Ureter (tissue), 1 donor: Measurements from ENCODE around the gene HOXB3. TPM values are rescaled to one million over a fixed set of nuclear protein-coding genes. Genes with fewer than 3 reads are reported as not detected.

Experiments
- DNase-seq: peaks from one replicate; pipeline ENCODE4 v3.0.0-alpha.2; 2020; ENCODE audit warnings: low spot score
- total RNA-seq: library from RNA; stranded (reverse); gene quantifications from one replicate; pipeline ENCODE4 v1.2.4, GENCODE V29; 2023
- donor health status: DM: yes; HTN: yes; CAD: no.

The HOXB3 gene
- total RNA-seq, 1 donor from 2014 or later: 179 TPM

- no peak for DNase-seq
Measured at GRCh38 chr17:48569674-48570324, 20.2 kb downstream of the HOXB3 start.

GRCh38 chr17:48569240-48569582 is 20.8 kb downstream of the HOXB3 start:
- no peak for DNase-seq

GRCh38 chr17:48568499-48569239 is 21.4 kb downstream of the HOXB3 start:
- no peak for DNase-seq

DNA sequence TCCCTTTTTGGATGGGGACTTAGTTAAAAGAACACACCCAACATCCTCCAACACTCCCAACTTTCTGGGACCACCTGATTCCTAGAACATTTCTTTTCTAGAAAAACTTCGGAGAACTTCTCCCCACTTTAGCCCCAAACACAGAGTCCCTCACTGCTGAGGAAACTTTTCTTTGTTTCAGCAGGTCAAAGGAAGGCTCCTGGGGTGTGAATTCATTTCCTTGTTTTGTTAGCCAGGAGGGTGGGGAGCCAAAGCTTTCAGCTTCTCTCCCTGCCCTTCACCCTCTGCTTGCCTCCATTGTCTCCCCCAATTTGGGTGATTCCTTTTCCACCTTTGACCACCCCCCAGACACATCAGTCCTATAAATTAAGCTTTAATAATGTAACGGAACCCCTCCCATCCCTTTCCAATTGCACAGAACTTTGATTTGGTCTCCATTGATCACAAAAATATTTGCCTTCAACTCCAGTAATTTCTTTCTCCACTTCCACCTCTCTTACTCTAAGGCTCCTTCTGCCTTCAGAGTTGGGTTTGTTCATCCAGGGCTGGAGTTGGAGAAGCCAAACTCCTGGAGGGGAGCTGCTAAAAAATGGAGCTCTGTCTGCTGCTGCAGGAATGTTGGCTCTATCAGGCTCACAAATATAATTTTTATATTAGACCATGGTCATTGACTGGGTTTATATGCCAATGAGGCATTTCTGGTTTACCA is 22.2 kb downstream of the HOXB3 start:
- DNase-seq: no peak

GRCh38 chr17:48567209-48567608 is 22.8 kb downstream of the HOXB3 start:
- DNase-seq: no peak

DNA sequence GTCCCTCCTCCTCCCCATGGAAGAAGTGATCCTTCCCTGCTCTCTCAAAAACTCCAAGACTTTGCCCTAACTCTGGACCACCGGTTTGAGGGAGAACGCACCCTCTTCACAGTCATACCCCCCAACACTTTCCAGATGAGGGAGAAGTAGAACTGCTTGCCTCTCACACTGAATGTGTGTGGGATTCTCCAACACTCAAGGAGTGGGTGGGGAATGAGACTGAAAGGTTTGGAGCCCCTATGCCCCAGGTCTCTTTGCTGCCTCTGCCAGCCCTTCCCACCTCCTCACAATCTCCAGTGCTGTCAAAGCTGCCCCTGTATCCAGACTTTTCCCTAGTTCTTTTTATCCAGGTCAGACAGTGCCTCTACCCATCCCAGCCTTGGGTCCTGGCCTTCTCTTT is 23.3 kb downstream of the HOXB3 start:
- no peak for DNase-seq

GRCh38 chr17:48565925-48566710 is 23.9 kb downstream of the HOXB3 start:
- no peak for DNase-seq

DNA sequence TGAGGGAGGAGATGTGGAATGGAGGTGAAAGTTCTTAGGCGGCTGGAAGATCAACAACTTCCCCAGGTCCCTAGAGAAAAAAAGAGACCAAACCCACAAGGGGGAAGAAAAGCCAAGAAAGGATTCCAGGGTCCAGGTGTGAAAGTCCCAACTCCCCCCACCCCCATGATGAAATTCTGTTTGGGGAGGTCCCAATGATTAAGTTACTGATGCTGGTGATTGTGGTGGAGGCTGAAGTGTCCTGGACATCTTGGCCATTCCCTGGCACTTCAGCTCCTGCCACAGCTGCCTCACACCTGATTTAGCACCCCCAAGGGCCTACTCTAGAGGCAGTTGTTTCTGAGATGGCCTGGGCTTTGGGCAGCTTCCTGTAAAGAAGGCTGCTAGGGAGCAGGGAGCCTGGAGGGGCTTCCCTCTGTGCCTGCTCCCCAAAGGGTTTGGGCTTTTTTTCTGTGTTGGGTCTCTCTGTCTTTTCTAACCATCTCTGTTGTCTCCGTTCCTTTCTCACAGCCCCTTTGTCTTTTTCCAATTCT is 25.0 kb downstream of the HOXB3 start:
- no peak for DNase-seq

DNA sequence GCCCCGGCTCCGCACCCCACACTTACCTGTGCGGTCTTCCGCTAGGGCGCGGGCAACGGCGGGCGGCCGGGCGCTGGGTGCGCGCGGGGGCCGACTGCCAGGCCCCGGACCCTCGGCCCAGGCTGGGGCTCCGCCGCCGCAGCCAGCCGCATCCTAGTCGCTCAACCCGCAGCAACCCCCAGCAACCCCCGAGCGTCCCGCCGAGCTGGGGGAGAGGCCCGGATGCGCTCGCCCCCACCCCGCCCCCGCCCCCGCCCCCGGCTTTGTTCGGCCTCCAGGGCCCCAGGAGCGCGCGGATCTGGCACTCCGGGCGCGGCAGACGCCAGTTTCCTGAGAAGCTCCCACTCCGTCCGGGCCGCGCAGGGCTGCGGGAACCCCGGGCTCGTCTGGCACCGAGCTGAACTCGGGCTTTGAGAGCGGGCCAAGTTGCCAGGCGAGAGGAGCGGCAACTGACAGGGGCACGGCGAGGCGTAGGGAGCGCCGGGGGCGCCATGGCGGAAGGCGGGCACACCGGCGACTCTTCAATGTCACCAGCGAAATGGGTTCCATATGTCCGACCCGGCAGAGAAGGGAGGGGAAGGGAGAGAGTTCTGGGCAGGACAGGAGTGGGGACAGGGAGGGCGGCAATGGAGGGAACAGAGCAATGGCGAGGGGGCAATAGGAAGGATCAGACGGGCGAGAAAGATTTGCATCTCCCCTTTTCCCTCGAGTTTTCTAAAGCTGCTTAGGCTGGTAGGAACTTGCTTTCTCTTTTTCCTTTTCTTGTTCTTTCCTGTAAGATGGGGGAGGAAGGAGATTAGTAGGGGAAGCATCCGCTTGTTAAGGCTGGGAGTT is 25.6 kb downstream of the HOXB3 start:
- no peak for DNase-seq

- no peak for DNase-seq
Measured at GRCh38 chr17:48563867-48564187, 26.2 kb downstream of the HOXB3 start.

DNA sequence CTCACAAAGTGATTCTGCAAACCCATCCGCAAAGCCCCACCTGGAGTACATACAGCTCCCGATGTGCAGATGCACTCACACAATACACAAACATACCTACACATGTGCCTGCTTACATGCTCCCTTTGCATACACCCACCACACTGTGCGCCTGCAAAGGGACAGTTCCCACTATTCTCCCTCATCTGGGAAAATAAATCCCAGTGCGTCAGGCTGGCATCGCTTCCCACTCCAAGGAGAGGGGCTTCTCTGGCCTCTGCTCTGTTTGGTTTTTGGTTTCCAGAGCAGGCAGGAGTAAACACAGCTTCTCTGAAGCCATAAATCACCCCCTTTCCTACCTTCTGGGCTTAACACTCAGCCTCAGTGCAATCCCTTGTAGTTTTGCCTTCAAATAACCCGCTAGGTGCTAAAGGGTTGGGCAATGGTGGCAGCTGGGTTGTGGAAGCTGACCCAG is 26.6 kb downstream of the HOXB3 start:
- DNase-seq: no peak

GRCh38 chr17:48562934-48563333 is 27.1 kb downstream of the HOXB3 start:
- no peak for DNase-seq

- DNase-seq: no peak
Measured at GRCh38 chr17:48561884-48562810, 27.9 kb downstream of the HOXB3 start.

DNA sequence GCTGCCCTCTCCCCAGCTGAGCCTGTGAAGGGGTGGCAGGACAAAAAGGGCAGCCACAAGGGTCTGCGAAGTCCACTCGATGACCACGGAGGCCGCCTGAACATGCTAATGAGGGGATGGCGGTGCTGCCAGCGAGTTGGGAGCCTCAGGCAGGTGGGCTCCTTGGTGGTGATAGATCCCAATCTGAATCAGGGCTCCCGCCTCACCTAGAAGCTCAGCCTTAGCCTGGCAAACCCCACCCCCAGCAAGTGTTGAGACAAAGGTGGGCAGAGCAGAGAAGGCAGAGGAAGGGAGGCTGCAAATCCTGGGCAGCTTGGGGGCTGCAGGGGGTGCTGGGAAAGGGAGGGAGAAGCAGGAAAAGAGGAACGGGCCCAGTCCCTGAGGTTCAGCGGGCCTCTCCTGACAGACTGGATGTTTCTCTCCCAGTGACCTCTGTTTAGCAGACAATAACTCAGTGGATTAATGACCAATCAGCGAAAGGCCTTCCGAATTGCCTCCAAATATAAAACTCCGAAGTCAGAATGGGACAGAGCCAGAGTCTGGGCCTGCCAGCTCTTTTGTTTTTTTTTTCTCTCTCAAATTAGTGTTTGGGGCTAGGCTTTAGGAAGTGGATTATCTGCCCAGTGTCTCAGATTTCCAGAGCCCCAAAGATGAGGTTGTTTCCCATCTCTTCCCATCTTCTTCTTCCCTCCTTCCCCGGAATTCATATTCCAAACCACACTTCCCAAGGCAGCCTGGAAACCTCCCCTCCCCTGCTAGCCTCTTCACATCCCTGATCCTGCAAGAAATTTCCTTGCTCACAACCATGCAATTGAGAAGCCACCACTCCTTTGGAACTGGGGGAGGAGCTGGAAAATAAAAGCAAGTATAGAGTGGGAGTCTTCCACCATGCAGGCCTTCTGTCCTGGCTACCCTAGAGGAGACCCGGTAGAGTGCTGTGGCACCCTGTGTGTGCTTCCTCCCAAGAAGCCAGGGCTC is 29.9 kb downstream of the HOXB3 start:
- DNase-seq: no peak

DNA sequence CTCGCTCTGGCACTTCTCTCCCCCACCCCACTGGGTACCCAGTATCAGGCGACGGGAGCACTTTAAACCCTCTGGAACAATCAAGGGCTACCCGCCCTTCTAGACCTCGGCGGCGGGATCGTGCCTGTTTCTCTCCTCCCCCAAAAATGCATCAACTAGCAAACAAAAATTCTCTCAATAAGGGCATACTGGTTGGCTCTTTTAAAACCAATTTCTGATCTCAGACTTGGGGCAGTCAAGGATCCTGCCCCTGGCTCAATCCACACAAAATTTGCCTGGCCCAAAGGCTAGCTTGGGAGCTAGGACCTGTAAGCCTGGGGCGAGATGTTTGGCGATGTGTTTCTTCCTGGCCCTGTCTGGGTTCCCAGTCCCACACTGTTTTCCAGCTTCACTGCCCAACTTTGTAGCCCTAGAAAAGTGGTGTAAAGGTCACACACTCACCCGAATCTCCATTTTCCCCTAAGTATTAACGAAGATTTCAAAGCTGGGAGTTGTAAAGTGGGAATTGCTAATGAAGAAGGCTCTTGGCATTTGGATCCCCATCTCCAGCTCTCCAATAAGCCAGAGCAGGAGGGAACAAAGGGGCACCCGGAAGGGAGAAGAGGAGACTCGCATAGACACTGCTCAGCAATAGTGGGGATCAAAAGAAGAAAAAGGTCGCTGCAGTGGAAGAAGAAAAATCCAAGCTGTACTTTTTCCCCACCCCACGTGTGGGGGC is 30.8 kb downstream of the HOXB3 start:
- no peak for DNase-seq

DNA sequence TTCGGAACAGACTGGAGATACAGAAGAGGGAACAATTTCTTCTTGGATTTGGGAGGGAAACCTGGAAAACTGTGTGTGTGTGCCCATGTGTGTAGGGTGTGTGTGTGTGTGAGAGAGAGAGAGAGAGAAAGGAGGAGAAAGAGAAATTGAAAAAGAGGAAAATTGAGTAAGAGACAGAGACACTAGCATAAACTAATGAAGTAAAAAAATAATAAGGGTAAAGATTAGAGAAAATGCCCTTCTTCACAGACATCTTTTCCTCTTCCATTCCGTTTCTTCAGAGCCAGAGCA is 31.3 kb downstream of the HOXB3 start:
- no peak for DNase-seq

GRCh38 chr17:48558057-48558830 is 31.8 kb downstream of the HOXB3 start:
- no peak for DNase-seq
